HG03025 (cell line): ENCODE measurements around the gene TIMM22.
"Not testable (repeated sequence)": the region's sequence is repeated elsewhere in the genome, so short reads cannot be mapped to it uniquely, and the experiment has no call there.

ENCODE experiments used
- ATAC-seq: cut with Tn5 transposase; IDR thresholded peaks from one replicate; pipeline ENCODE4 v1.9.1; 2021; ENCODE audit warnings: mild to moderate bottlenecking, moderate library complexity; ENCODE audit not compliant: unreplicated experiment, low FRiP score

TIMM22 gene

GRCh38 chr17:996554-997344, at the start of gene TIMM22:
Gene TIMM22, plus strand, starts transcription at chr17:997129. Its CDS starts 14 bp downstream, at chr17:997143.
- ATAC-seq, result peak; percentile 82

- ATAC-seq, result no peak
Measured at GRCh38 chr17:948284-948852, 48.6 kb upstream of the TIMM22 start.

- ATAC-seq, result no peak
Measured at GRCh38 chr17:949623-950303, 47.2 kb upstream of the TIMM22 start.

GRCh38 chr17:951325-952132, 45.4 kb upstream of the TIMM22 start:
- no peak for ATAC-seq

- not testable (repeated sequence) for ATAC-seq
Measured at GRCh38 chr17:952592-952991, 44.3 kb upstream of the TIMM22 start.

GRCh38 chr17:953767-954166, 43.2 kb upstream of the TIMM22 start:
- no peak for ATAC-seq

- no peak for ATAC-seq
Measured at GRCh38 chr17:954431-955164, 42.3 kb upstream of the TIMM22 start.

GRCh38 chr17:956905-957304, 40.0 kb upstream of the TIMM22 start:
- no peak for ATAC-seq

GRCh38 chr17:957856-958421, 39.0 kb upstream of the TIMM22 start:
- no peak for ATAC-seq

GRCh38 chr17:958712-959451, 38.0 kb upstream of the TIMM22 start:
- ATAC-seq, result no peak

GRCh38 chr17:962166-962565, 34.8 kb upstream of the TIMM22 start:
- no peak for ATAC-seq

GRCh38 chr17:962670-963069, 34.3 kb upstream of the TIMM22 start:
- no peak for ATAC-seq

GRCh38 chr17:964876-965275, 32.1 kb upstream of the TIMM22 start:
- ATAC-seq, result no peak

GRCh38 chr17:965311-965989, 31.5 kb upstream of the TIMM22 start:
- ATAC-seq, result no peak

GRCh38 chr17:967122-967521, 29.8 kb upstream of the TIMM22 start:
- no peak for ATAC-seq

GRCh38 chr17:968812-969730, 27.9 kb upstream of the TIMM22 start:
- ATAC-seq, result no peak

- ATAC-seq, result no peak
Measured at GRCh38 chr17:969811-970355, 27.0 kb upstream of the TIMM22 start.
